Subcutaneous abdominal adipose tissue (tissue), 5 donors: ENCODE measurements around the gene SLC35B2.
A peak's percentile ranks its signal among the peaks of the same experiment; 100 is the strongest.

Experiments
- H3K27ac ChIP-seq: one replicate; pipeline ENCODE4 v1.7.0; 2013; ENCODE audit warnings: low read depth, mild to moderate bottlenecking, inconsistent platforms, low read length, moderate library complexity
- H3K27me3 ChIP-seq, 5 donors: one replicate each; pipeline ENCODE4 v1.7.0; 2013; ENCODE audit warnings: low read length in 5 of 5, inconsistent platforms in 1 of 5; ENCODE audit not compliant: control insufficient read depth in 5 of 5, insufficient read depth in 4 of 5
- H3K36me3 ChIP-seq, 5 donors: one replicate each; pipeline ENCODE4 v1.7.0; 2013; ENCODE audit warnings: low read length in 5 of 5; ENCODE audit not compliant: control insufficient read depth in 5 of 5, insufficient read depth in 5 of 5
- H3K4me1 ChIP-seq, 5 donors: one replicate each; pipeline ENCODE4 v1.7.0; 2013; ENCODE audit warnings: low read length in 5 of 5, mild to moderate bottlenecking in 3 of 5, moderate library complexity in 1 of 5; ENCODE audit not compliant: control insufficient read depth in 5 of 5, insufficient read depth in 5 of 5
- H3K4me3 ChIP-seq, 5 donors: one replicate each; pipeline ENCODE4 v1.7.0; 2013; ENCODE audit warnings: low read length in 5 of 5, low read depth in 1 of 5
- H3K9ac ChIP-seq, 5 donors: one replicate each; pipeline ENCODE4 v1.7.0; 2013; ENCODE audit warnings: low read length in 5 of 5, mild to moderate bottlenecking in 4 of 5, moderate library complexity in 3 of 5
- H3K9me3 ChIP-seq, 5 donors: one replicate each; pipeline ENCODE4 v1.7.0; 2013; ENCODE audit warnings: low read length in 5 of 5; ENCODE audit not compliant: control insufficient read depth in 5 of 5
- donor health status: healthy.
- donor health status: healthy.
- donor health status: healthy.
- donor health status: healthy.
- donor health status: healthy.

SLC35B2 gene

GRCh38 chr6:44286747-44287146 is 29.4 kb upstream of the SLC35B2 start:
- Histone ChIP-seq H3K27ac (no peak overlapping the region), H3K4me1 (no peaks in the 10 kb centered on the region), H3K4me3 (no peak overlapping the region), H3K9ac (no peak overlapping the region), H3K9me3 (no peaks in the 10 kb centered on the region), H3K27me3 (peaks cover 28 to 47% (median 40%) of the 10 kb centered on the region in 5 donors), H3K36me3 (no peaks in the 10 kb centered on the region)

- Histone ChIP-seq H3K4me1 (no peaks in the 10 kb centered on the region), H3K27ac (no peak overlapping the region), H3K4me3 (no peak overlapping the region), H3K27me3 (peaks cover 28 to 43% (median 35%) of the 10 kb centered on the region in 5 donors), H3K9ac (no peak overlapping the region), H3K9me3 (no peaks in the 10 kb centered on the region), H3K36me3 (no peaks in the 10 kb centered on the region)
Measured at GRCh38 chr6:44286285-44286565, 28.9 kb upstream of the SLC35B2 start.

DNA sequence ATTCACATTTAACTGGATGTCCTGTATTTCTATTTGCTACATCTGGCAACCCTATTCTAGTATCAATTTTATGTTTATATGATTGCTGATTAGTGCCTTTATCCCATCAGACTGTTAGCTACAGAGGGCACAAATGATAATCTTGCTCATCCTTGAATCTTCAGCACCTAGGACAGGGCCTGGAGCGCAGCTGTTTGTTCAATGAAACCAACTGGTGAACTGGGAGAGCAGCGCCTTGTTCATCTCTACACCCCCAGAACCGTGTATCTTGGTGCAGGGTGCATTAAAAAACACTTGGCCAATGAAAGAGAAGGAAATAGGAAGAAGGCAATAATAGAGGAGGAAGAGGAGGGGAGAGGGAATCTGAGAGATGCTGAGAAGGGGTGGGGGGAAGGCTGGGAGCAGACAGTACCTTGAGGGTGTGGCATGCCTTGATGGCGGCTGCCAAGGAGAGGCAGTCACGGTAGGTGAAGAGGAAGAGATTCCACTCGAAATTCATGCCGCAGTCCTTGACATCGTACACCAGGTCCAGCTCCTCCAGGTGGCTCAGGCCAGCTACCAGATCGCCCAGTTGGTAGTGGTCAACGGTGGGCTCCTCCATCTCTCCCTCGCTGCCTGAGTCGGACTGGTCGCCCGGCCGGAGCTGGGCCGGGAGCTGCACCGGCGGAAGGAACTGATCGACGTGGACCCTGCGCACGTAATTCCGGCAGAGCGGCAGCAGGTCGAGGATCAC is 28.4 kb upstream of the SLC35B2 start:
- Histone ChIP-seq H3K27me3 (peaks cover 23 to 39% (median 32%) of the 10 kb centered on the region in 5 donors), H3K4me1 (no peaks in the 10 kb centered on the region), H3K4me3 (no peak overlapping the region)

DNA sequence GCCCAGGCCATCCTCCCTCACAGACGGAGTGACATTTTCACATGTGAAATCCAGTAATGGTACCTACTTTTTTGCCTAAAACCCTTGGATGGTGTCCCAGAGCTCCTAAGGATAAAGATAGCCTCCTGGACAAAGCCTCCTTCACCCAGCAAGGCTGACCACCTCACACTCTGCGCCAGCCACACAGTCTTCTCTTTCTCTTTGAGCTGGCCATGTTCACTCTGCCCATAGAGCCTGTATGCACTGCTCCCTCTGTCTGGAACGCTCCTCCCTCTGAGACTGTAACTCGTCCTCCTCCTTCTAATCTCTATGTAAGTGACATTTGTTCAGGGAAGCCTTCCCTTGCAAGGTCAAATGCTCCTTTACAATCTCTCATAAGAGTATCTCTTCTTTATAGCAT is 27.5 kb upstream of the SLC35B2 start:
- no peaks in the 10 kb centered on the region for H3K36me3 ChIP-seq
- no peak overlapping the region for H3K27ac ChIP-seq
- no peaks in the 10 kb centered on the region for H3K9me3 ChIP-seq
- no peaks in the 10 kb centered on the region for H3K4me1 ChIP-seq
- H3K9ac ChIP-seq, result no peak overlapping the region
- H3K27me3 ChIP-seq, result peaks cover 15 to 31% (median 24%) of the 10 kb centered on the region in 5 donors
- H3K4me3 ChIP-seq, result no peak overlapping the region

More for the DNA sequence above, 28.4 kb upstream of the SLC35B2 start:
- no peaks in the 10 kb centered on the region for H3K36me3 ChIP-seq
- H3K27ac ChIP-seq, result no peak overlapping the region
- H3K9me3 ChIP-seq, result no peaks in the 10 kb centered on the region
- H3K9ac ChIP-seq, result no peak overlapping the region

- Histone ChIP-seq H3K4me3 (no peak overlapping the region), H3K27me3 (peaks cover 10 to 29% (median 23%) of the 10 kb centered on the region in 5 donors), H3K4me1 (no peaks in the 10 kb centered on the region), H3K9ac (no peak overlapping the region), H3K36me3 (no peaks in the 10 kb centered on the region), H3K9me3 (no peaks in the 10 kb centered on the region), H3K27ac (no peak overlapping the region)
Measured at GRCh38 chr6:44284121-44284520, 26.8 kb upstream of the SLC35B2 start.

DNA sequence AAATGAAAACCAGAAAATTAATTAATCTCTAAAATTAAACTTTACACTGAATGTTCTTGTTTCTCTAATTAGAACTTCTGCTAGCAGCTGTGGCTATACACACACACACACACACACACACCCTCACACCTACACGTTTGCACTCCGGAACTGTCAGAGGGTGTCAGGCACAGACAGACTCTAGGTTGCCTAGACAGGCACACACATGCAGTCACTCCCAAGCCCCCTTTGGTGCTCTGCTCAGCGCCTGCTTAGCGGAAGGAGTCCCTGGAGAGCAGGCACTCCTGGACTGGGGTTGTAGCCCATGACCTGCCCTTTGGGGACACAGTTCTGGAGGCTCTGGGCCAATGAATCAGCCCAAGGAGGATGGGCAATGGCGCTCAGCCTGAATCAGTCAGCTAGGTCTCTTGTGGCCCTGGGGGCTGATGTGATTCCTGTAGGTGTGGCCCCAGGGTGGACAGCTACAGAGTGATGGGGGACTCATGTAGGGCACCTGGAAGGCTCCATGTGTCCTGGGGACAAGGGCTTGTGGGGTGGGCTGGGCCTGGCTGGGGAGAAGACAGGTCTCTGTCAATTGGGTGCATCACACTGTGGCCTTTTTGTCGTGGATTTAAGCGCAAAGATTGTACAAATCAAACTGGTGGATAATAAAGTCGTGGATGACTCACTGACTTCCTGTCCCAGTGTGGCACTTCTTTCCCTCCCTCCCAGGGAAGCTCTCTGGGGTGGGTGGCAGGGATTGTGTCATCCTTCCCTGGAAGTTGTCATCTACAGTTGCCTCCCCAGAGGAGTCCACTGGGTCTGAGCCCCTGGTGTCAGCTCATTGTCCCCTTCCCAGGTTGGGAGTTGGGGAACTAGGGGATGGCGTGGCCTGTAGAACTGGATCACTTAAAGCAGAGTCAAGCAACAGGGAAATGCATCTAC is 21.7 kb upstream of the SLC35B2 start:
- Histone ChIP-seq H3K4me3 (no peak overlapping the region), H3K9me3 (no peaks in the 10 kb centered on the region), H3K4me1 (peaks cover 0 to 12% (median 7%) of the 10 kb centered on the region in 5 donors), H3K36me3 (no peaks in the 10 kb centered on the region), H3K9ac (no peak overlapping the region), H3K27me3 (peaks cover 20 to 44% (median 38%) of the 10 kb centered on the region in 5 donors), H3K27ac (no peak overlapping the region)

- Histone ChIP-seq H3K9ac (no peak overlapping the region), H3K36me3 (no peaks in the 10 kb centered on the region), H3K9me3 (no peaks in the 10 kb centered on the region), H3K4me3 (no peak overlapping the region), H3K27me3 (peaks cover 21 to 46% (median 43%) of the 10 kb centered on the region in 5 donors), H3K27ac (no peak overlapping the region), H3K4me1 (peaks cover 0 to 12% (median 7%) of the 10 kb centered on the region in 5 donors)
Measured at GRCh38 chr6:44278315-44278714, 21.0 kb upstream of the SLC35B2 start.

GRCh38 chr6:44277763-44278162 is 20.4 kb upstream of the SLC35B2 start:
- peaks cover 0 to 12% (median 7%) of the 10 kb centered on the region in 5 donors for H3K4me1 ChIP-seq
- no peak overlapping the region for H3K9ac ChIP-seq
- H3K27me3 ChIP-seq, result peaks cover 27 to 51% (median 48%) of the 10 kb centered on the region in 5 donors
- no peaks in the 10 kb centered on the region for H3K36me3 ChIP-seq
- no peaks in the 10 kb centered on the region for H3K9me3 ChIP-seq
- H3K4me3 ChIP-seq, result no peak overlapping the region
- no peak overlapping the region for H3K27ac ChIP-seq

- H3K4me3 ChIP-seq, result peak overlapping the region in 1 of 5 donors; percentile 56
- peaks cover 0 to 12% (median 7%) of the 10 kb centered on the region in 5 donors for H3K4me1 ChIP-seq
- H3K27me3 ChIP-seq, result peaks cover 35 to 60% (median 50%) of the 10 kb centered on the region in 5 donors
- no peak overlapping the region for H3K9ac ChIP-seq
- H3K36me3 ChIP-seq, result no peaks in the 10 kb centered on the region
- no peaks in the 10 kb centered on the region for H3K9me3 ChIP-seq
- H3K27ac ChIP-seq, result no peak overlapping the region
Measured at GRCh38 chr6:44276667-44277640, 19.6 kb upstream of the SLC35B2 start.
